Mesenchymal stem cell (in vitro differentiated cells and primary cell): Measurements from ENCODE around the gene STON2.

Source experiments
- DNase-seq: peaks from one replicate; pipeline ENCODE4 v3.0.0-alpha.2; 2013
- H2AFZ ChIP-seq: one replicate; pipeline ENCODE4 v1.6.1; 2013; ENCODE audit warnings: low read depth, mild to moderate bottlenecking, control low read depth, inconsistent platforms, low read length, moderate library complexity
- H2AK5ac ChIP-seq: 2 replicates; pipeline ENCODE4 v1.6.1; 2013; ENCODE audit warnings: low read length, moderate library complexity, mild to moderate bottlenecking, inconsistent platforms; ENCODE audit not compliant: severe bottlenecking
- H2BK120ac ChIP-seq: one replicate; pipeline ENCODE4 v1.6.1; 2013; ENCODE audit warnings: low read depth, mild to moderate bottlenecking, inconsistent platforms, low read length, moderate library complexity
- H2BK12ac ChIP-seq, 2 experiments: one replicate each; pipeline ENCODE4 v1.6.1; 2013; ENCODE audit warnings: inconsistent platforms in 2 of 2, low read length in 2 of 2, mild to moderate bottlenecking in 2 of 2, moderate library complexity in 2 of 2, control low read depth in 1 of 2
- H2BK15ac ChIP-seq: one replicate; pipeline ENCODE4 v1.6.1; 2013; ENCODE audit warnings: mild to moderate bottlenecking, low read depth, inconsistent platforms; ENCODE audit not compliant: poor library complexity, severe bottlenecking
- H2BK5ac ChIP-seq: 2 replicates; pipeline ENCODE4 v1.6.1; 2013; ENCODE audit warnings: low read depth, mild to moderate bottlenecking, low read length, control low read depth, inconsistent platforms; ENCODE audit not compliant: poor library complexity, severe bottlenecking
- H3K14ac ChIP-seq, 2 experiments: one replicate each; pipeline ENCODE4 v1.6.1; 2013; ENCODE audit warnings: inconsistent platforms in 2 of 2, low read length in 2 of 2, control low read depth in 1 of 2, mild to moderate bottlenecking in 1 of 2, moderate library complexity in 1 of 2
- H3K18ac ChIP-seq, 2 experiments: one replicate each; pipeline ENCODE4 v1.6.1; 2013; ENCODE audit warnings: inconsistent platforms in 2 of 2, low read length in 2 of 2, control low read depth in 1 of 2, low read depth in 1 of 2, mild to moderate bottlenecking in 1 of 2
- H3K23ac ChIP-seq, 2 experiments: one replicate each; pipeline ENCODE4 v1.6.1; 2013; ENCODE audit warnings: inconsistent platforms in 2 of 2, low read length in 2 of 2, mild to moderate bottlenecking in 2 of 2, moderate library complexity in 2 of 2, control low read depth in 1 of 2
- H3K27ac ChIP-seq: 2 replicates; pipeline ENCODE4 v1.5.1; 2013; ENCODE audit warnings: mild to moderate bottlenecking, moderate library complexity, low read length, control low read depth, inconsistent platforms; ENCODE audit not compliant: poor library complexity, severe bottlenecking
- H3K27me3 ChIP-seq, 2 experiments: 2 replicates each; pipeline versions ENCODE4 v1.6.1 to v1.7.0; 2013; ENCODE audit warnings: low read length in 2 of 2, mild to moderate bottlenecking in 2 of 2, moderate library complexity in 2 of 2, control low read depth in 1 of 2, inconsistent platforms in 1 of 2; ENCODE audit not compliant: control insufficient read depth in 1 of 2, insufficient read depth in 1 of 2
- H3K36me3 ChIP-seq, 2 experiments: 2 replicates each; pipeline versions ENCODE4 v1.6.1 to v1.7.0; 2013; ENCODE audit warnings: low read length in 2 of 2, control low read depth in 1 of 2, inconsistent platforms in 1 of 2, low read depth in 1 of 2, mild to moderate bottlenecking in 1 of 2; ENCODE audit not compliant: insufficient read depth in 2 of 2, control insufficient read depth in 1 of 2
- H3K4ac ChIP-seq, 2 experiments: one replicate each; pipeline ENCODE4 v1.6.1; 2013; ENCODE audit warnings: inconsistent platforms in 2 of 2, low read length in 2 of 2, mild to moderate bottlenecking in 2 of 2, moderate library complexity in 2 of 2, control low read depth in 1 of 2, low read depth in 1 of 2
- H3K4me1 ChIP-seq: 2 replicates; pipeline ENCODE4 v1.6.1; 2013; ENCODE audit warnings: low read depth, low read length, control low read depth; ENCODE audit not compliant: control insufficient read depth, insufficient read depth
- H3K4me2 ChIP-seq: 2 replicates; pipeline ENCODE4 v1.6.1; 2013; ENCODE audit warnings: low read length, mild to moderate bottlenecking, inconsistent platforms; ENCODE audit not compliant: poor library complexity, severe bottlenecking
- H3K4me3 ChIP-seq, 2 experiments: 2 replicates each; pipeline versions ENCODE4 v1.5.1 to v1.7.0; 2013; ENCODE audit warnings: low read length in 2 of 2, mild to moderate bottlenecking in 2 of 2, control low read depth in 1 of 2, low read depth in 1 of 2; ENCODE audit not compliant: insufficient read depth in 1 of 2
- H3K79me1 ChIP-seq: replicated peaks from 2 replicates; pipeline ENCODE4 v1.6.1; 2013; ENCODE audit warnings: mild to moderate bottlenecking, control low read depth, low read length, inconsistent platforms; ENCODE audit not compliant: poor library complexity, severe bottlenecking
- H3K9ac ChIP-seq: 2 replicates; pipeline ENCODE4 v1.7.0; 2013; ENCODE audit warnings: mild to moderate bottlenecking, low read length, moderate library complexity
- H3K9me3 ChIP-seq: 2 replicates; pipeline ENCODE4 v1.7.0; 2013; ENCODE audit warnings: mild to moderate bottlenecking, low read length; ENCODE audit not compliant: control insufficient read depth
- H4K8ac ChIP-seq: one replicate; pipeline ENCODE4 v1.6.1; 2013; ENCODE audit warnings: inconsistent platforms, mild to moderate bottlenecking, low read length, moderate library complexity
- H4K91ac ChIP-seq: one replicate; pipeline ENCODE4 v1.6.1; 2013; ENCODE audit warnings: mild to moderate bottlenecking, low read length, inconsistent platforms
- WGBS: methylation state at CpG from one replicate; pipeline ENCODE4 v1.1.7; 2013; ENCODE audit warnings: mixed read lengths; 5-methylcytosine and 5-hydroxymethylcytosine counted together

STON2 gene

DNA sequence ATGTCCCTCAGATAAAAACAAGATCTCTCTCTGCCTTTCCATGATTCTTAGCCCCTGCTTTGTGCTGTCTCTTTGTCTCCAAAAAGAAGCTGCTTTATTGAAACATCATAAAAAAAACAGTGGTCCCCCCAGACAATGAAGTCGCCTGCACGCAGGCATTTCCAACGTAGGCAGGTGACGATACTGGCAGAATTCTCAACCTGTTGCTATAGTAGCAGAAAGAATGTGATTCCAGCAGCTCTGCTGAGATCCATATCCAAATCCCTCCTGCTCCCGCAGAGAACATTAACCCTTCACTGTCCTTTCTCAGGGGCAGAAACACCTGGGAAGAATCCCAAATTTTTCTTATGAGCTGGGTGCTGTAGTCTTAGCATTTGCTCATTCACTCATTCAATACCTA is 84.8 kb downstream of the STON2 start:
- WGBS = 25% methylated on average over 5 of the region's 5 CpGs
- no peak overlapping the region for H4K8ac ChIP-seq

DNA sequence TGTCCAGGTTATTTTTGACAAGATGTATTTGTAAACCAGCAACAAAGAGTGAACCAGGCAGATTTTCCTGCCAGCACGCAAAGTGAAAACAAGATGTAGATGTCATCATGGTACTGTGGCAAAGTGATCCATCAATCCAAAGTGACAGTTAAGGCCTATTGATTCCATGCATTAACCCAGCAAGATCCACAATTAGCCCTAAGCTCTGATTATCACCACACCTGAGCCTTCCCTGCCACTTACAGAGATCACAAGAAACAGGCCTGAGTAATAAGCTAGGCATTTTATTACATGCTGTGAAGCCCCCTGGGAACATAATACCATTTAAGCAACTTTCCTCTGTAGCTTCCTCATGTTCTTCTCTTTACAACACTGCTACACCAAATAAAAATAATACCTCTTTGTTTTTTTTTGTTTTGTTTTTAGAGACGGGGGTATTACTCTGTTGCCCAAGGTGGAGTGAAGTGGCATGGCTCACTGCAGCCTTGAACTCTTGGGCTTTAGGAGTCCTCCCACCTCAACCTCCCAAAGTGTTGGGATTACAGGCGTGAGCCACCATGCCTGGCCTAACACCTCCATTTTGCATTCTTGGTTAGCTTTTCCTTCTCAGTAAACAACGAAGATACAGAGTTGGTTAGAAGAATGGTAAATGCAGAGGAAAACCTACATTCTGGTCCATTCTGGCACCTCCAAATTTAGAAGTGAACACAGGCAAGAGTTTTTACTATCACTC is 85.5 kb downstream of the STON2 start:
- no peaks in the 10 kb centered on the region for H3K36me3 ChIP-seq
- H3K4me3 ChIP-seq = no peak overlapping the region
- no peak overlapping the region for H2BK12ac ChIP-seq
- WGBS = 95% methylated on average over 2 of the region's 4 CpGs
- H3K27me3 ChIP-seq = no peaks in the 10 kb centered on the region
- no peak overlapping the region for H3K23ac ChIP-seq
- H4K91ac ChIP-seq = no peak overlapping the region
- DNase-seq = no peak
- no peak overlapping the region for H3K27ac ChIP-seq
- no peak overlapping the region for H3K4ac ChIP-seq
- no peaks in the 10 kb centered on the region for H3K4me1 ChIP-seq
- no peak overlapping the region for H2BK120ac ChIP-seq
- H2AFZ ChIP-seq = no peak overlapping the region
- no peak overlapping the region for H4K8ac ChIP-seq
- no peak overlapping the region for H3K9ac ChIP-seq
- no peak overlapping the region for H3K4me2 ChIP-seq
- H2AK5ac ChIP-seq = no peak overlapping the region
- H2BK5ac ChIP-seq = no peak overlapping the region
- H3K14ac ChIP-seq = no peak overlapping the region
- no peaks in the 10 kb centered on the region for H3K79me1 ChIP-seq
- no peak overlapping the region for H2BK15ac ChIP-seq
- no peaks in the 10 kb centered on the region for H3K9me3 ChIP-seq
- no peak overlapping the region for H3K18ac ChIP-seq

More for the DNA sequence above, 84.8 kb downstream of the STON2 start:
- H3K27me3 ChIP-seq = no peaks in the 10 kb centered on the region
- no peak overlapping the region for H2AFZ ChIP-seq
- H4K91ac ChIP-seq = no peak overlapping the region
- no peak for DNase-seq
- no peak overlapping the region for H2AK5ac ChIP-seq
- no peak overlapping the region for H3K4me2 ChIP-seq
- no peak overlapping the region for H3K27ac ChIP-seq
- H3K4me1 ChIP-seq = no peaks in the 10 kb centered on the region
- no peaks in the 10 kb centered on the region for H3K79me1 ChIP-seq
- no peak overlapping the region for H3K18ac ChIP-seq
- no peak overlapping the region for H2BK120ac ChIP-seq
- no peak overlapping the region for H3K9ac ChIP-seq
- H2BK15ac ChIP-seq = no peak overlapping the region
- H2BK5ac ChIP-seq = no peak overlapping the region
- no peak overlapping the region for H3K23ac ChIP-seq
- no peaks in the 10 kb centered on the region for H3K9me3 ChIP-seq
- H3K36me3 ChIP-seq = no peaks in the 10 kb centered on the region
- H2BK12ac ChIP-seq = no peak overlapping the region
- H3K4ac ChIP-seq = no peak overlapping the region
- H3K4me3 ChIP-seq = no peak overlapping the region
- no peak overlapping the region for H3K14ac ChIP-seq

DNA sequence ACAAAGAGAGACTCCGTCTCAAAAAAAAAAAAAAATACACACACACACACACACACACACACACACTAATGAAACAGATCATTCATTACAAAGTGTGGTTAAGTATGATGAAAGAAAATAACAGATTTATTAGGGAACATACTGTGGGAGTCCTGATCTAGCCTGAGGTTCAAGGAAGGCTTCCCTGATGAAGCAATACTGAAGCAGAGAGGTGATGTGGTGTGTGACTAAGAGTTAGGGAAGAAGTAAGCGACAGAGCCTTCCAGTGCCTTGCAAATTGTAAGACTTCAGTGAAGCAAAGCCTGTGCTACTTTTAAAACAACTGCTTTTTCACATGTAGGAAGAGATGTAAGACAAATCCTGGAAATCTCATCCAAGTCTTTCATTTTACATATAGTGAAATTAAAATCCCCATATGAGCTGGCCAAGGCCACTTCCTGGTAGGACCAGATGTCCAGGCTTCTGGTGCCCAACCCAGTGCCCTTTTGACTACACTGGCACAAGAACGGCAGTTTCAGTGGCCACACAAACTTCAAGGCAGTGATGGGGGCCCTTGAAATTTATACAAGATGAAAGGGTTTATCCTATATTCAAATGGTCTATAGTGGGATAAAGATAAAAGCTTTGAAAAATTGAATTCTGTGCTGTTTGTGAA is 86.2 kb downstream of the STON2 start:
- no peak for DNase-seq
- no peaks in the 10 kb centered on the region for H3K9me3 ChIP-seq
- H2BK5ac ChIP-seq = no peak overlapping the region
- WGBS = 87% methylated on average over 2 of the region's 3 CpGs
- H3K4me1 ChIP-seq = no peaks in the 10 kb centered on the region
- H3K9ac ChIP-seq = no peak overlapping the region
- no peak overlapping the region for H3K23ac ChIP-seq
- no peaks in the 10 kb centered on the region for H3K27me3 ChIP-seq
- no peak overlapping the region for H4K8ac ChIP-seq
- H3K4me2 ChIP-seq = no peak overlapping the region
- H2BK15ac ChIP-seq = no peak overlapping the region
- H4K91ac ChIP-seq = no peak overlapping the region
- H2AK5ac ChIP-seq = no peak overlapping the region
- no peaks in the 10 kb centered on the region for H3K36me3 ChIP-seq
- H3K27ac ChIP-seq = no peak overlapping the region
- no peaks in the 10 kb centered on the region for H3K79me1 ChIP-seq
- H3K18ac ChIP-seq = no peak overlapping the region
- H3K4me3 ChIP-seq = no peak overlapping the region
- H2BK120ac ChIP-seq = no peak overlapping the region
- no peak overlapping the region for H3K4ac ChIP-seq
- no peak overlapping the region for H2BK12ac ChIP-seq
- no peak overlapping the region for H2AFZ ChIP-seq
- no peak overlapping the region for H3K14ac ChIP-seq

DNA sequence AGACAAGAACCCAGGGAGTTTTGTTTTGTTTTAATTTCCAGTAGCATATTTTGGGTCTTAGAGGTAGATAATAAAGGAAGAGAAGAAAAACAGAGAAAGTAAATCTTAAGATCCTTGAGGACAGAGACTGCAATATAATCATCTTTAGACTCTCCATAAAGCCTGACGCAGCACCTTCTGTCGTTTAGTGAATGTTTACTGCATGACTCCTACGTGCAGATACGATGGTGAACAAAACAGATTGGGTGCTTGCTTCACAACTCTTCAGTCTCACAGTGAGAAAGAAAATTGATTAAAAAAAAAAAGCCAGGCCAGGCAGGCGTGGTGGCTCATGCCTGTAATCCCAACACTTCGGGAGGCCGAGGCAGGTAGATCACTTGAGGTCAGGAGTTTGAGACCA is 86.9 kb downstream of the STON2 start:
- no peak overlapping the region for H4K91ac ChIP-seq
- no peak overlapping the region for H2BK15ac ChIP-seq
- H3K4me3 ChIP-seq = no peak overlapping the region
- 74% methylated on average over 7 of the region's 7 CpGs for WGBS
- H3K14ac ChIP-seq = no peak overlapping the region
- H4K8ac ChIP-seq = no peak overlapping the region
- H3K9ac ChIP-seq = no peak overlapping the region
- H2BK5ac ChIP-seq = no peak overlapping the region
- no peak overlapping the region for H3K4me2 ChIP-seq
- H2AFZ ChIP-seq = no peak overlapping the region
- no peak overlapping the region for H2AK5ac ChIP-seq
- no peak for DNase-seq
- H3K4ac ChIP-seq = no peak overlapping the region
- H3K4me1 ChIP-seq = no peaks in the 10 kb centered on the region
- no peak overlapping the region for H2BK120ac ChIP-seq
- H3K9me3 ChIP-seq = no peaks in the 10 kb centered on the region
- H3K36me3 ChIP-seq = no peaks in the 10 kb centered on the region
- no peak overlapping the region for H3K23ac ChIP-seq
- no peak overlapping the region for H3K27ac ChIP-seq
- no peaks in the 10 kb centered on the region for H3K27me3 ChIP-seq
- no peak overlapping the region for H3K18ac ChIP-seq
- H3K79me1 ChIP-seq = no peaks in the 10 kb centered on the region
- H2BK12ac ChIP-seq = no peak overlapping the region
